Panc1 (cell line): Measurements from ENCODE around the gene GPR31.
"Not testable (repeated sequence)": the region's sequence is repeated elsewhere in the genome, so short reads cannot be mapped to it uniquely, and the experiment has no call there.

Experiments used
- CTCF ChIP-seq: fragments of 450-650 bp; IDR thresholded peaks from 2 replicates; pipeline ENCODE4 v1.5.1; 2017; ENCODE audit warnings: mild to moderate bottlenecking
- POLR2AphosphoS5 ChIP-seq: IDR thresholded peaks from 2 replicates; pipeline ENCODE4 v1.6.1; 2012; ENCODE audit warnings: mild to moderate bottlenecking, low read depth, low read length, moderate library complexity
- REST ChIP-seq, 2 experiments: IDR thresholded peaks; 2 replicates each; pipeline ENCODE4 v1.6.1; 2011 to 2012; ENCODE audit warnings: low read depth in 2 of 2, control low read depth in 1 of 2, low read length in 1 of 2, mild to moderate bottlenecking in 1 of 2, moderate library complexity in 1 of 2; ENCODE audit not compliant: insufficient read depth in 1 of 2
- SIN3A ChIP-seq: IDR thresholded peaks from 2 replicates; pipeline ENCODE4 v1.6.1; 2012; ENCODE audit warnings: low read depth, mild to moderate bottlenecking, low read length, moderate library complexity, borderline replicate concordance; ENCODE audit not compliant: insufficient read depth
- TCF7L2 ChIP-seq: IDR thresholded peaks from 2 replicates; pipeline ENCODE4 v1.6.1; 2011; ENCODE audit warnings: mild to moderate bottlenecking, low read depth, low read length, inconsistent platforms

- not testable (repeated sequence) for TF ChIP-seq REST (IDR thresholded peaks at IDR 0.05; ENCODE audit: insufficient read depth in 1 of 2, low read depth in 2 of 2, low read length in 1 of 2); CTCF; SIN3A; POLR2AphosphoS5; TCF7L2
These were observed 19.5 kb upstream of the GPR31 start for GRCh38 chr6:167177271-167177670.
